HepG2 (cell line): Measurements from ENCODE around the gene GPS1. TPM values are rescaled to one million over a fixed set of nuclear protein-coding genes. Genes with fewer than 3 reads are reported as not detected.

Experiments used
- ATAC-seq: fragments of 200-7000 bp; cut with Tn5 transposase; 3 replicates; pipeline ENCODE4 v1.9.1; 2020; ENCODE audit warnings: mild to moderate bottlenecking, moderate library complexity
- BruUV-seq: library from RNA; stranded (reverse); fragments of 400-500 nt; replicated peaks from 2 replicates; lab custom pipeline; 2021; lab: Mats Ljungman, UMichigan
- CTCF ChIA-PET: fragments of 300-600 bp; formaldehyde crosslinking; extraction: SDS; loops from one replicate; lab custom pipeline; 2021; ENCODE audit warnings: low total read pairs, inconsistent platforms, low intra/inter-chr PET ratio; lab: Yijun Ruan, JAX
- POLR2A ChIA-PET: fragments of 350-600 bp; sonication (Branson Sonifier 250); formaldehyde crosslinking; loops from one replicate; lab custom pipeline; 2020; ENCODE audit warnings: antibody characterized with exemption, inconsistent platforms; lab: Yijun Ruan, JAX
- DNase-seq: peaks from one replicate; pipeline ENCODE4 v3.0.0-alpha.2; 2015; ENCODE audit warnings: low spot score
- FAIRE-seq: peaks from 3 replicates; lab custom pipeline; 2011; peaks lifted over from hg19 to GRCh38; lab: Jason Lieb, UNC
- H2AFZ ChIP-seq: one replicate; pipeline ENCODE4 v1.6.1; 2011; ENCODE audit warnings: low read length, inconsistent platforms
- H3K27ac ChIP-seq: fragments of 300-600 bp; 3 replicates; pipeline ENCODE4 v1.8.0; 2011; ENCODE audit warnings: mixed run types, mild to moderate bottlenecking, mixed read lengths, low read length, inconsistent platforms; ENCODE audit not compliant: insufficient read depth; ENCODE audit errors: extremely low read length
- H3K27me3 ChIP-seq, 2 experiments: fragments of 200-600 bp in 1 of 2; 2 replicates in 1 of 2; 3 replicates in 1 of 2; pipeline versions ENCODE4 v1.6.0 to v1.8.0; 2011; ENCODE audit warnings: low read length in 2 of 2, mild to moderate bottlenecking in 2 of 2, moderate library complexity in 2 of 2, inconsistent platforms in 1 of 2; ENCODE audit not compliant: insufficient read depth in 2 of 2, control insufficient read depth in 1 of 2
- H3K36me3 ChIP-seq, 2 experiments: fragments of 200-600 bp in 1 of 2; replicated peaks in 1 of 2; 2 replicates in 1 of 2; 3 replicates in 1 of 2; pipeline versions ENCODE4 v1.5.1 to v1.8.0; 2011; ENCODE audit warnings: low read length in 2 of 2, inconsistent platforms in 1 of 2; ENCODE audit not compliant: insufficient read depth in 2 of 2, control insufficient read depth in 1 of 2
- H3K4me1 ChIP-seq: 2 replicates; pipeline ENCODE4 v1.5.1; 2012; ENCODE audit warnings: low read length, inconsistent platforms; ENCODE audit not compliant: insufficient read depth
- H3K4me2 ChIP-seq: 2 replicates; pipeline ENCODE4 v1.6.0; 2011; ENCODE audit warnings: low read depth, low read length, inconsistent platforms
- H3K4me3 ChIP-seq, 3 experiments: fragments of 200-600 bp in 1 of 3; sonication (generic), shearing (Covaris generic) in 1 of 3; replicated peaks in 1 of 3; 2 replicates each; pipeline ENCODE4 v1.5.1; 2011 to 2016; ENCODE audit warnings: low read length in 3 of 3, inconsistent platforms in 2 of 3, low read depth in 2 of 3, mild to moderate bottlenecking in 2 of 3, control low read depth in 1 of 3, mixed read lengths in 1 of 3; ENCODE audit not compliant: insufficient read depth in 1 of 3
- H3K79me2 ChIP-seq: one replicate; pipeline ENCODE4 v1.6.1; 2011; ENCODE audit warnings: low read length, inconsistent platforms; ENCODE audit not compliant: insufficient read depth
- H3K9ac ChIP-seq: 2 replicates; pipeline ENCODE4 v1.6.0; 2011; ENCODE audit warnings: mild to moderate bottlenecking, low read depth, low read length, inconsistent platforms; ENCODE audit not compliant: insufficient read depth
- H3K9me3 ChIP-seq: 2 replicates; pipeline ENCODE4 v1.5.1; 2012; ENCODE audit warnings: mild to moderate bottlenecking, low read length
- H4K20me1 ChIP-seq: 2 replicates; pipeline ENCODE4 v1.6.0; 2011; ENCODE audit warnings: inconsistent platforms, mild to moderate bottlenecking, low read length, moderate library complexity; ENCODE audit not compliant: insufficient read depth
- DNMT1 ChIP-seq: sonication (generic); formaldehyde crosslinking; IDR thresholded peaks from 2 replicates; pipeline ENCODE4 v1.5.1; 2020; ENCODE audit warnings: mild to moderate bottlenecking, missing genetic modification reagents
- DR1 ChIP-seq: sonication (generic); formaldehyde crosslinking; IDR thresholded peaks from 2 replicates; pipeline ENCODE4 v1.8.0; 2021; ENCODE audit warnings: mild to moderate bottlenecking, missing genetic modification reagents, inconsistent platforms
- EED ChIP-seq: sonication (generic); formaldehyde crosslinking; IDR thresholded peaks from 2 replicates; pipeline ENCODE4 v1.5.0; 2020; ENCODE audit warnings: mild to moderate bottlenecking, missing genetic modification reagents
- HOXA9 ChIP-seq: sonication (generic); formaldehyde crosslinking; IDR thresholded peaks from 2 replicates; pipeline ENCODE4 v1.8.1; 2022; ENCODE audit warnings: missing genetic modification reagents, mild to moderate bottlenecking, moderate library complexity, borderline replicate concordance
- ISX ChIP-seq: sonication (generic); formaldehyde crosslinking; conservative IDR thresholded peaks from 2 replicates; pipeline ENCODE4 v1.5.0; 2020; ENCODE audit warnings: missing genetic modification reagents
- KDM5B ChIP-seq: sonication (generic); formaldehyde crosslinking; IDR thresholded peaks from 2 replicates; pipeline ENCODE4 v1.4.0; 2020; ENCODE audit warnings: missing genetic modification reagents, mild to moderate bottlenecking, borderline replicate concordance
- POLR2AphosphoS2 ChIP-seq: IDR thresholded peaks from 2 replicates; pipeline ENCODE4 v1.6.1; 2011; ENCODE audit warnings: low read depth, low read length, improper control_type of control experiment
- SPEN ChIP-seq: sonication (generic); formaldehyde crosslinking; IDR thresholded peaks from 2 replicates; pipeline ENCODE4 v1.5.1; 2020; ENCODE audit warnings: low read depth, mild to moderate bottlenecking, missing genetic modification reagents
- TMF1 ChIP-seq: sonication (generic); formaldehyde crosslinking; IDR thresholded peaks from 2 replicates; pipeline ENCODE4 v1.8.1; 2022; ENCODE audit warnings: low read depth, missing genetic modification reagents
- ZBTB38 ChIP-seq: sonication (generic); formaldehyde crosslinking; IDR thresholded peaks from 2 replicates; pipeline ENCODE4 v1.5.1; 2020; ENCODE audit warnings: mild to moderate bottlenecking, missing genetic modification reagents
- ZNF749 ChIP-seq: sonication (generic); formaldehyde crosslinking; IDR thresholded peaks from 2 replicates; pipeline ENCODE4 v1.8.0; 2022; ENCODE audit warnings: mild to moderate bottlenecking, missing genetic modification reagents, moderate library complexity, borderline replicate concordance
- WGBS: methylation state at CpG from one replicate; pipeline ENCODE4 v1.1.6; 2017; ENCODE audit warnings: low lambda C conversion rate; 5-methylcytosine and 5-hydroxymethylcytosine counted together
- in situ Hi-C: cut with HindIII; loops from 2 replicates; pipeline ENCODE4 v1.10.0; 2017; ENCODE audit warnings: low pct_unique_long_range_greater_than_20kb; ENCODE audit not compliant: extremely low pct_ligation_motif_present
- intact Hi-C: fragments of 100-400 bp; cut with micrococcal nuclease; formaldehyde crosslinking; loops from one replicate; pipeline ENCODE4 v1.10.0; 2022; ENCODE audit not compliant: unreplicated experiment
- polyA plus RNA-seq, 8 experiments: library from polyadenylated mRNA; depleted of rRNA in 3 of 8; stranded (reverse) in 7 of 8; unstranded in 1 of 8; fragments of >200 nt; fragmentation: Illumina TruSeq in 4 of 8; extraction: Trizol in 4 of 8; gene quantifications; 2 replicates each; pipeline versions ENCODE4 v1.2.1 to v1.2.3, GENCODE V29; 2011 to 2016; ENCODE audit warnings: low read depth in 4 of 8, missing spikeins in 1 of 8, mixed read lengths in 1 of 8; ENCODE audit not compliant: insufficient read depth in 1 of 8
- total RNA-seq, 5 experiments: library from RNA; depleted of rRNA; stranded (reverse); fragments of >200 nt; fragmentation: Illumina TruSeq; extraction: Trizol; gene quantifications; 2 replicates each; pipeline ENCODE4 v1.2.3, GENCODE V29; 2016; ENCODE audit warnings: low read depth in 1 of 5
- TF ChIP-seq, protein P1 (sequence below): sonication (generic); formaldehyde crosslinking; IDR thresholded peaks from 2 replicates; pipeline ENCODE4 v1.8.1; 2022; ENCODE audit warnings: mild to moderate bottlenecking, missing genetic modification reagents
- TF ChIP-seq, protein P2 (sequence below): sonication (generic); formaldehyde crosslinking; IDR thresholded peaks from 2 replicates; pipeline ENCODE4 v1.5.1; 2020; ENCODE audit warnings: missing genetic modification reagents, mild to moderate bottlenecking, borderline replicate concordance
- TF ChIP-seq, protein P3 (sequence below): sonication (generic); formaldehyde crosslinking; IDR thresholded peaks from 2 replicates; pipeline ENCODE4 v1.5.1; 2020; ENCODE audit warnings: mild to moderate bottlenecking, missing genetic modification reagents, moderate library complexity

The GPS1 gene
- total and polyA plus RNA-seq, 2 of the 13 experiments (the other 11 are each of a cell fraction or from before 2014, with no cell fraction given), result 124 to 128 TPM

DNA sequence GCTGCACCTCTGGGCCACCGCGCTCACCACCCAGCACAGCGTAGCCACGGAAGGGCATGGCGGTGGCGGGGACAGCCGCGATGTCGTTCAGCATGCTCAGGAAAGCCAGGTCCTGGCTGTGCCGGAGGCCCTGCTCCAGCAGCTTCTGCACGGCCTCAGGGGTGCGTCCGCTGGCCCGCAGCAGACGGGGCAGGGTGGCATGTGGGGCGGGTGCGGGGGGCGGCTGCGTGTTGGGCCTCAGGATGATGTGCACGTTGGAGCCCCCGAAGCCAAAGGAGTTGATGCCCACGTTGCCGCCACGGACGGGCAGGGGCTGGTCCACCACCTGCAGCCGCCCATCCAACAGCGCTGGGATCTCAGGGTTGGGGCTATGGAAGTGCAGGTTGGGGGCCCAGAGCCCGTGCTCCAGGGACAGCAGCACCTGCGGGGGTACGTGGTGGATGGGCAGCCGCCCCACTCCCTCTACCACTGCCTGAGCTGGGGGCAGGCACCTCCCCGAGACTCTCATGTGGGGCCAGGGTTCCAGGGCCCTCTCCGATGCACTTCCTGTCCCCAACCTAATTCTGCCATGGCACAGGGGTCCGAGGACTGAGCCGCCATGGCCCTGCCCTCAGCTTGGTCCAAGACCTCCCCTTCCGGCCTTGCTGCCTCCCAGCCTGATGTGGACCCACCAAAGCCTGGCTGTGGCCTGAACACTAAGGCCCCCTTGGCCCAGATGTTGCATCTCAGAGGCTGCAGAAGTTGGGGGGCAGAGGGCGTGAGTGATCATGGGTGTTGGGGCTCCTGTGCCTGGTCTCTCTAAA lies 39.8 kb downstream of the GPS1 start:
- Histone ChIP-seq H3K9ac (no peak overlapping the region), H3K4me2 (no peak overlapping the region; the same call in 1 of the 2 replicates), H4K20me1 (peaks cover 83% of the 10 kb centered on the region), H3K4me3 (no peak overlapping the region; a peak in 1 of 6 replicates), H3K36me3 (peaks cover 77 to 95% of the 10 kb centered on the region in 2 experiments), H2AFZ (no peak overlapping the region), H3K9me3 (no peaks in the 10 kb centered on the region), H3K4me1 (peaks cover 34% of the 10 kb centered on the region), H3K27ac (no peak overlapping the region), H3K27me3 (no peaks in the 10 kb centered on the region), H3K79me2 (peaks cover 57% of the 10 kb centered on the region)
- FAIRE-seq (no peak), DNase-seq (no peak), ATAC-seq (no peak)
- 100% methylated on average over 19 of the region's 37 CpGs for WGBS
- POLR2A ChIA-PET, result no interaction called here
- intact Hi-C loops, result loop anchor here (10.0 kb wide), 1 partner anchor 117 kb away; the partner anchor contains the start of gene ASPSCR1
- CTCF ChIA-PET, result no interaction called here
- in situ Hi-C loops, result no loop called here
- BruUV-seq, result no TSS peak
- TF ChIP-seq TMF1 (CRISPR knock-in tag) (peak; percentile 54; the same call in 1 of the 2 replicates), ZNF749 (CRISPR knock-in tag) (0 out of 2 replicates have a peak, but pooled peaks have one; percentile 32), DR1 (CRISPR knock-in tag) (no peak), ZBTB38 (0 out of 2 replicates have a peak, but pooled peaks have one; percentile 25), ISX (CRISPR knock-in tag) (no peak), EED (peak; percentile 68; the same call in 1 of the 2 replicates), DNMT1 (CRISPR knock-in tag) (0 out of 2 replicates have a peak, but pooled peaks have one; percentile 31), HOXA9 (CRISPR knock-in tag) (0 out of 2 replicates have a peak, but pooled peaks have one; percentile 4), POLR2AphosphoS2 (peak; percentile 65; the same call in 1 of the 2 replicates), KDM5B (0 out of 2 replicates have a peak, but pooled peaks have one; percentile 3), SPEN (peak; percentile 46; the same call in 1 of the 2 replicates)
- TF ChIP-seq, protein P1, sequence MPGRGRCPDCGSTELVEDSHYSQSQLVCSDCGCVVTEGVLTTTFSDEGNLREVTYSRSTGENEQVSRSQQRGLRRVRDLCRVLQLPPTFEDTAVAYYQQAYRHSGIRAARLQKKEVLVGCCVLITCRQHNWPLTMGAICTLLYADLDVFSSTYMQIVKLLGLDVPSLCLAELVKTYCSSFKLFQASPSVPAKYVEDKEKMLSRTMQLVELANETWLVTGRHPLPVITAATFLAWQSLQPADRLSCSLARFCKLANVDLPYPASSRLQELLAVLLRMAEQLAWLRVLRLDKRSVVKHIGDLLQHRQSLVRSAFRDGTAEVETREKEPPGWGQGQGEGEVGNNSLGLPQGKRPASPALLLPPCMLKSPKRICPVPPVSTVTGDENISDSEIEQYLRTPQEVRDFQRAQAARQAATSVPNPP (CRISPR knock-in tag), result 0 out of 2 replicates have a peak, but pooled peaks have one; percentile 55
- TF ChIP-seq, protein P2, sequence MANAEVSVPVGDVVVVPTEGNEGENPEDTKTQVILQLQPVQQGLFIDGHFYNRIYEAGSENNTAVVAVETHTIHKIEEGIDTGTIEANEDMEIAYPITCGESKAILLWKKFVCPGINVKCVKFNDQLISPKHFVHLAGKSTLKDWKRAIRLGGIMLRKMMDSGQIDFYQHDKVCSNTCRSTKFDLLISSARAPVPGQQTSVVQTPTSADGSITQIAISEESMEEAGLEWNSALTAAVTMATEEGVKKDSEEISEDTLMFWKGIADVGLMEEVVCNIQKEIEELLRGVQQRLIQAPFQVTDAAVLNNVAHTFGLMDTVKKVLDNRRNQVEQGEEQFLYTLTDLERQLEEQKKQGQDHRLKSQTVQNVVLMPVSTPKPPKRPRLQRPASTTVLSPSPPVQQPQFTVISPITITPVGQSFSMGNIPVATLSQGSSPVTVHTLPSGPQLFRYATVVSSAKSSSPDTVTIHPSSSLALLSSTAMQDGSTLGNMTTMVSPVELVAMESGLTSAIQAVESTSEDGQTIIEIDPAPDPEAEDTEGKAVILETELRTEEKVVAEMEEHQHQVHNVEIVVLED (CRISPR knock-in tag), result no peak
- TF ChIP-seq, protein P3, sequence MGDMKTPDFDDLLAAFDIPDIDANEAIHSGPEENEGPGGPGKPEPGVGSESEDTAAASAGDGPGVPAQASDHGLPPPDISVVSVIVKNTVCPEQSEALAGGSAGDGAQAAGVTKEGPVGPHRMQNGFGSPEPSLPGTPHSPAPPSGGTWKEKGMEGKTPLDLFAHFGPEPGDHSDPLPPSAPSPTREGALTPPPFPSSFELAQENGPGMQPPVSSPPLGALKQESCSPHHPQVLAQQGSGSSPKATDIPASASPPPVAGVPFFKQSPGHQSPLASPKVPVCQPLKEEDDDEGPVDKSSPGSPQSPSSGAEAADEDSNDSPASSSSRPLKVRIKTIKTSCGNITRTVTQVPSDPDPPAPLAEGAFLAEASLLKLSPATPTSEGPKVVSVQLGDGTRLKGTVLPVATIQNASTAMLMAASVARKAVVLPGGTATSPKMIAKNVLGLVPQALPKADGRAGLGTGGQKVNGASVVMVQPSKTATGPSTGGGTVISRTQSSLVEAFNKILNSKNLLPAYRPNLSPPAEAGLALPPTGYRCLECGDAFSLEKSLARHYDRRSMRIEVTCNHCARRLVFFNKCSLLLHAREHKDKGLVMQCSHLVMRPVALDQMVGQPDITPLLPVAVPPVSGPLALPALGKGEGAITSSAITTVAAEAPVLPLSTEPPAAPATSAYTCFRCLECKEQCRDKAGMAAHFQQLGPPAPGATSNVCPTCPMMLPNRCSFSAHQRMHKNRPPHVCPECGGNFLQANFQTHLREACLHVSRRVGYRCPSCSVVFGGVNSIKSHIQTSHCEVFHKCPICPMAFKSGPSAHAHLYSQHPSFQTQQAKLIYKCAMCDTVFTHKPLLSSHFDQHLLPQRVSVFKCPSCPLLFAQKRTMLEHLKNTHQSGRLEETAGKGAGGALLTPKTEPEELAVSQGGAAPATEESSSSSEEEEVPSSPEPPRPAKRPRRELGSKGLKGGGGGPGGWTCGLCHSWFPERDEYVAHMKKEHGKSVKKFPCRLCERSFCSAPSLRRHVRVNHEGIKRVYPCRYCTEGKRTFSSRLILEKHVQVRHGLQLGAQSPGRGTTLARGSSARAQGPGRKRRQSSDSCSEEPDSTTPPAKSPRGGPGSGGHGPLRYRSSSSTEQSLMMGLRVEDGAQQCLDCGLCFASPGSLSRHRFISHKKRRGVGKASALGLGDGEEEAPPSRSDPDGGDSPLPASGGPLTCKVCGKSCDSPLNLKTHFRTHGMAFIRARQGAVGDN (CRISPR knock-in tag), result peak; percentile 31
